ENCODE data around the gene GPR135.

GPR135 gene, protein sequence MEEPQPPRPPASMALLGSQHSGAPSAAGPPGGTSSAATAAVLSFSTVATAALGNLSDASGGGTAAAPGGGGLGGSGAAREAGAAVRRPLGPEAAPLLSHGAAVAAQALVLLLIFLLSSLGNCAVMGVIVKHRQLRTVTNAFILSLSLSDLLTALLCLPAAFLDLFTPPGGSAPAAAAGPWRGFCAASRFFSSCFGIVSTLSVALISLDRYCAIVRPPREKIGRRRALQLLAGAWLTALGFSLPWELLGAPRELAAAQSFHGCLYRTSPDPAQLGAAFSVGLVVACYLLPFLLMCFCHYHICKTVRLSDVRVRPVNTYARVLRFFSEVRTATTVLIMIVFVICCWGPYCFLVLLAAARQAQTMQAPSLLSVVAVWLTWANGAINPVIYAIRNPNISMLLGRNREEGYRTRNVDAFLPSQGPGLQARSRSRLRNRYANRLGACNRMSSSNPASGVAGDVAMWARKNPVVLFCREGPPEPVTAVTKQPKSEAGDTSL

GRCh38 chr14:59465316-59466135 is at the start of gene GPR135:
TSS of gene GPR135 (minus strand) at chr14:59465380. CDS start at chr14:59465226, 154 bp downstream.
- CTCF ChIA-PET: no interaction called here
- POLR2A ChIA-PET: no interaction called here
- DNase-seq (ENCODE audit: extremely low spot score): no peak
- TF ChIP-seq CTBP1 (IDR thresholded peaks at IDR 0.05; ENCODE audit: borderline replicate concordance) (no peak), FOXA1 (IDR thresholded peaks at IDR 0.05) (no peak), TARDBP (IDR thresholded peaks at IDR 0.05) (no peak), SP1 (IDR thresholded peaks at IDR 0.05) (no peak), SUZ12 (IDR thresholded peaks at IDR 0.05) (no peak), L3MBTL2 (conservative IDR thresholded peaks at IDR 0.05) (no peak), FOXM1 (IDR thresholded peaks at IDR 0.05; ENCODE audit: borderline replicate concordance) (no peak), ARNT (IDR thresholded peaks at IDR 0.05) (no peak), FOXK2 (IDR thresholded peaks at IDR 0.05) (no peak), NFRKB (IDR thresholded peaks at IDR 0.05) (no peak), LEF1 (IDR thresholded peaks at IDR 0.05; ENCODE audit: borderline replicate concordance) (no peak)

GRCh38 chr14:59511916-59512575 is 46.9 kb upstream of the GPR135 start:
- TF ChIP-seq HDGF (IDR thresholded peaks at IDR 0.05; ENCODE audit: borderline replicate concordance) (no peak), ZNF384 (IDR thresholded peaks at IDR 0.05) (no peak), BHLHE40 (IDR thresholded peaks at IDR 0.05; ENCODE audit: borderline replicate concordance) (no peak), ARNT (IDR thresholded peaks at IDR 0.05) (no peak), ELF4 (IDR thresholded peaks at IDR 0.05) (no peak), TARDBP (IDR thresholded peaks at IDR 0.05) (no peak), NFRKB (IDR thresholded peaks at IDR 0.05) (no peak), L3MBTL2 (conservative IDR thresholded peaks at IDR 0.05) (no peak)
- CTCF ChIA-PET: interaction anchor here (0.6 to 2.6 kb wide), 14 partner anchors 9 to 1040 kb away, joined by 3 to 23 read pairs (median 4); partner anchors contain the start of gene CCDC175
- peak; percentile 68 for DNase-seq (ENCODE audit: extremely low spot score)
- POLR2A ChIA-PET: no interaction called here

- TF ChIP-seq FOXK2 (IDR thresholded peaks at IDR 0.05) (no peak), CTBP1 (IDR thresholded peaks at IDR 0.05; ENCODE audit: borderline replicate concordance) (no peak), BHLHE40 (IDR thresholded peaks at IDR 0.05; ENCODE audit: borderline replicate concordance) (no peak), L3MBTL2 (conservative IDR thresholded peaks at IDR 0.05) (no peak), ARNT (IDR thresholded peaks at IDR 0.05) (no peak), NFRKB (IDR thresholded peaks at IDR 0.05) (no peak), LEF1 (IDR thresholded peaks at IDR 0.05; ENCODE audit: borderline replicate concordance) (no peak), FOXM1 (IDR thresholded peaks at IDR 0.05; ENCODE audit: borderline replicate concordance) (no peak), ELF4 (IDR thresholded peaks at IDR 0.05) (no peak), SUZ12 (IDR thresholded peaks at IDR 0.05) (no peak), SP1 (IDR thresholded peaks at IDR 0.05) (no peak), FOXA1 (IDR thresholded peaks at IDR 0.05) (no peak), TARDBP (IDR thresholded peaks at IDR 0.05) (no peak), ZNF384 (IDR thresholded peaks at IDR 0.05) (no peak), HDGF (IDR thresholded peaks at IDR 0.05; ENCODE audit: borderline replicate concordance) (no peak)
- TF ChIP-seq, protein P1, sequence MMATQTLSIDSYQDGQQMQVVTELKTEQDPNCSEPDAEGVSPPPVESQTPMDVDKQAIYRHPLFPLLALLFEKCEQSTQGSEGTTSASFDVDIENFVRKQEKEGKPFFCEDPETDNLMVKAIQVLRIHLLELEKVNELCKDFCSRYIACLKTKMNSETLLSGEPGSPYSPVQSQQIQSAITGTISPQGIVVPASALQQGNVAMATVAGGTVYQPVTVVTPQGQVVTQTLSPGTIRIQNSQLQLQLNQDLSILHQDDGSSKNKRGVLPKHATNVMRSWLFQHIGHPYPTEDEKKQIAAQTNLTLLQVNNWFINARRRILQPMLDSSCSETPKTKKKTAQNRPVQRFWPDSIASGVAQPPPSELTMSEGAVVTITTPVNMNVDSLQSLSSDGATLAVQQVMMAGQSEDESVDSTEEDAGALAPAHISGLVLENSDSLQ (IDR thresholded peaks at IDR 0.05): no peak
- POLR2A ChIA-PET: no interaction called here
- no peak for DNase-seq (ENCODE audit: extremely low spot score)
- CTCF ChIA-PET: interaction anchor here (2.6 kb wide), 1 partner anchor 66 kb away, joined by 23 read pairs; the partner anchor contains the start of gene CCDC175
These were observed 45.8 kb upstream of the GPR135 start for GRCh38 chr14:59510966-59511365.

- TF ChIP-seq NFRKB (IDR thresholded peaks at IDR 0.05): no peak
- TF ChIP-seq, protein P1 (IDR thresholded peaks at IDR 0.05): no peak
- DNase-seq (ENCODE audit: extremely low spot score): no peak
- POLR2A ChIA-PET: no interaction called here
- CTCF ChIA-PET: interaction anchor here (1.9 kb wide), 1 partner anchor 67 kb away, joined by 8 read pairs; the partner anchor contains the start of gene CCDC175
These were observed 44.8 kb upstream of the GPR135 start for GRCh38 chr14:59510001-59510400.

- ChIA-PET CTCF (interaction anchor here (1.9 kb wide), 1 partner anchor 68 kb away, joined by 8 read pairs; the partner anchor contains the start of gene CCDC175), POLR2A (no interaction called here)
- TF ChIP-seq SUZ12 (IDR thresholded peaks at IDR 0.05): no peak
- no peak for TF ChIP-seq FOXA1 (IDR thresholded peaks at IDR 0.05)
- DNase-seq (ENCODE audit: extremely low spot score): no peak
These were observed 43.9 kb upstream of the GPR135 start for GRCh38 chr14:59509101-59509500.

DNA sequence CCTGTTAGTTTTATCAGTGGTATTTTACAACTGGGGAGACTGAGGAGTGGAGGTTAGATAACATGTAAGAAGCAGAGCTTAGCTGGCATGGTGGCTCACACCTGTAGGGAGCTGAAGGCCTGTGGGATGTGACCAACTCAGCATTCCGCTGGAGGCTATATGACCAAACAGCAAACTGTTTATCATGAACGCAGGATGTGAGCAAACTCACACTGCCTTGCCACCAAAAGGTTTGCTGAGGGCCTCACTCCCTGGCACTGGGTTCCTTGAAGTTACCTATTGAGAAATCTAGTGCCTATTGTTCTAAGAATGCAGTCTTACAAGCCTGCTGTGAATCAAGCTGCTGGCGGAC is 42.5 kb upstream of the GPR135 start:
- ChIA-PET CTCF (interaction anchor here (0.5 to 2.1 kb wide), 13 partner anchors 33 to 712 kb away, joined by 3 to 56 read pairs (median 6); partner anchors contain the start of genes CCDC175 and DHRS7), POLR2A (interaction anchor here (1.0 to 1.1 kb wide), 2 partner anchors 23 to 69 kb away, joined by 4 read pairs; partner anchors contain the start of genes CCDC175, JKAMP and L3HYPDH)
- no peak for TF ChIP-seq ELF4 (IDR thresholded peaks at IDR 0.05)
- no peak for TF ChIP-seq CTBP1 (IDR thresholded peaks at IDR 0.05; ENCODE audit: borderline replicate concordance)
- TF ChIP-seq ZNF384 (IDR thresholded peaks at IDR 0.05): no peak
- TF ChIP-seq FOXM1 (IDR thresholded peaks at IDR 0.05; ENCODE audit: borderline replicate concordance): no peak
- no peak for TF ChIP-seq HDGF (IDR thresholded peaks at IDR 0.05; ENCODE audit: borderline replicate concordance)
- no peak for TF ChIP-seq TARDBP (IDR thresholded peaks at IDR 0.05)
- TF ChIP-seq SP1 (IDR thresholded peaks at IDR 0.05): no peak
- DNase-seq (ENCODE audit: extremely low spot score): no peak
